ENCODE data around the gene OVCA2. TPM values are rescaled to one million over a fixed set of nuclear protein-coding genes. Genes with fewer than 3 reads are reported as not detected.

OVCA2 gene
- total and polyA plus RNA-seq, 10 donors, result 20.9 to 68.8 (median 35.6) TPM

GRCh38 chr17:2064980-2065785 lies 23.4 kb downstream of the OVCA2 start:
- intact Hi-C loops (cut with DNase I; ENCODE audit: low total_unique reads), result no loop called here
- H3K9me3 ChIP-seq, result no peaks in the 10 kb centered on the region
- no peak overlapping the region for H3K4me3 ChIP-seq
- WGBS, 5 donors, result 60 to 72% (median 71%) methylated on average over 23 to 24 of the region's 24 CpGs
- H3K36me3 ChIP-seq, result peaks cover 0 to 85% (median 18%) of the 10 kb centered on the region in 6 donors
- H3K27ac ChIP-seq, result peak overlapping the region; percentile 53 to 89 (median 75)
- peak in 9 of 11 experiments; percentile 4 to 54 (median 28) for TF ChIP-seq CTCF (IDR thresholded peaks at IDR 0.05 in 8 of 11, conservative IDR thresholded peaks at IDR 0.05 in 3 of 11)
- no peak for TF ChIP-seq POLR2A (IDR thresholded peaks at IDR 0.05)
- peak; percentile 52 to 61 (median 60) for TF ChIP-seq POLR2AphosphoS5 (IDR thresholded peaks at IDR 0.05)
- peaks cover 34 to 100% (median 73%) of the 10 kb centered on the region in 6 donors for H3K4me1 ChIP-seq
- no peaks in the 10 kb centered on the region for H3K27me3 ChIP-seq (replicated peaks in 1 of 7)
- peak; percentile 84 for DNase-seq

GRCh38 chr17:2065949-2066400 lies 24.2 kb downstream of the OVCA2 start:
- Histone ChIP-seq H3K4me1 (peaks cover 33 to 100% (median 75%) of the 10 kb centered on the region in 6 donors), H3K36me3 (peaks cover 0 to 82% (median 17%) of the 10 kb centered on the region in 6 donors), H3K27ac (peak overlapping the region; percentile 4 to 89 (median 75)), H3K4me3 (no peak overlapping the region), H3K27me3 (replicated peaks in 1 of 7) (no peaks in the 10 kb centered on the region), H3K9me3 (no peaks in the 10 kb centered on the region)
- no peak for TF ChIP-seq POLR2AphosphoS5 (IDR thresholded peaks at IDR 0.05)
- TF ChIP-seq POLR2A (IDR thresholded peaks at IDR 0.05), result no peak
- no peak for TF ChIP-seq CTCF (IDR thresholded peaks at IDR 0.05 in 8 of 11, conservative IDR thresholded peaks at IDR 0.05 in 3 of 11)
- DNase-seq, result no peak
- WGBS, 5 donors, result 86 to 90% (median 87%) methylated on average over 10 of the region's 10 CpGs
- intact Hi-C loops (cut with DNase I; ENCODE audit: low total_unique reads), result no loop called here

- H3K4me1 ChIP-seq, result peaks cover 33 to 100% (median 85%) of the 10 kb centered on the region in 6 donors
- 57 to 80% (median 73%) methylated on average over 13 to 14 of the region's 14 CpGs for WGBS, 5 donors
- H3K36me3 ChIP-seq, result peaks cover 0 to 82% (median 10%) of the 10 kb centered on the region in 6 donors
- no peak for DNase-seq
- intact Hi-C loops (cut with DNase I; ENCODE audit: low total_unique reads), result no loop called here
- peak overlapping the region in 7 of 8 donors; percentile 47 to 89 (median 55) for H3K27ac ChIP-seq
- no peak for TF ChIP-seq POLR2A (IDR thresholded peaks at IDR 0.05)
- no peaks in the 10 kb centered on the region for H3K27me3 ChIP-seq (replicated peaks in 1 of 7)
- H3K9me3 ChIP-seq, result no peaks in the 10 kb centered on the region
- H3K4me3 ChIP-seq, result no peak overlapping the region
Observed at GRCh38 chr17:2067048-2067561, 25.3 kb downstream of the OVCA2 start.

GRCh38 chr17:2067608-2068024 lies 25.8 kb downstream of the OVCA2 start:
- WGBS, 5 donors, result 23 to 45% (median 29%) methylated on average over 4 to 5 of the region's 5 CpGs
- peak overlapping the region in 7 of 8 donors; percentile 47 to 89 (median 55) for H3K27ac ChIP-seq
- TF ChIP-seq POLR2AphosphoS5 (IDR thresholded peaks at IDR 0.05) (peak in 2 of 3 donors; percentile 16 to 41), POLR2A (IDR thresholded peaks at IDR 0.05) (no peak), CTCF (IDR thresholded peaks at IDR 0.05 in 8 of 11, conservative IDR thresholded peaks at IDR 0.05 in 3 of 11) (no peak)
- H3K4me3 ChIP-seq, result no peak overlapping the region
- H3K9me3 ChIP-seq, result no peaks in the 10 kb centered on the region
- intact Hi-C loops (cut with DNase I; ENCODE audit: low total_unique reads), result no loop called here
- H3K36me3 ChIP-seq, result peaks cover 0 to 79% (median 10%) of the 10 kb centered on the region in 6 donors
- H3K27me3 ChIP-seq (replicated peaks in 1 of 7), result no peaks in the 10 kb centered on the region
- no peak for DNase-seq
- H3K4me1 ChIP-seq, result peaks cover 33 to 100% (median 87%) of the 10 kb centered on the region in 6 donors

All from spleen (tissue), 11 donors.